Measurements from ENCODE around the gene HBA2.
"Not testable (repeated sequence)": the region's sequence is repeated elsewhere in the genome, so short reads cannot be mapped to it uniquely, and the experiment has no call there.

The HBA2 gene

GRCh38 chr16:155031-155398 is 17.7 kb upstream of the HBA2 start:
- no peak for DNase-seq (ENCODE audit: low read depth)

GRCh38 chr16:159136-159849 is 13.4 kb upstream of the HBA2 start:
- no peak for DNase-seq (ENCODE audit: low read depth)

GRCh38 chr16:160242-160641 is 12.4 kb upstream of the HBA2 start:
- not testable (repeated sequence) for DNase-seq (ENCODE audit: low read depth)

GRCh38 chr16:160691-161190 is 11.9 kb upstream of the HBA2 start:
- DNase-seq (ENCODE audit: low read depth) = no peak

- DNase-seq (ENCODE audit: low read depth) = no peak
Observed at GRCh38 chr16:162271-162991, 10.2 kb upstream of the HBA2 start.

- DNase-seq (ENCODE audit: low read depth) = not testable (repeated sequence)
Observed at GRCh38 chr16:163139-163538, 9.5 kb upstream of the HBA2 start.

GRCh38 chr16:163696-164095 is 9.0 kb upstream of the HBA2 start:
- DNase-seq (ENCODE audit: low read depth) = not testable (repeated sequence)

- not testable (repeated sequence) for DNase-seq (ENCODE audit: low read depth)
Observed at GRCh38 chr16:164134-164823, 8.4 kb upstream of the HBA2 start.

GRCh38 chr16:164827-165538 is 7.7 kb upstream of the HBA2 start:
- DNase-seq (ENCODE audit: low read depth) = no peak

GRCh38 chr16:165539-166374 is 6.9 kb upstream of the HBA2 start, which contains the start of gene HBM:
HBM (plus strand) TSS chr16:165978; CDS start chr16:165998, 20 bp downstream.
- DNase-seq (ENCODE audit: low read depth) = no peak

- no peak for DNase-seq (ENCODE audit: low read depth)
Observed at GRCh38 chr16:166375-167121, 6.1 kb upstream of the HBA2 start.

GRCh38 chr16:167122-167690 is 5.5 kb upstream of the HBA2 start:
- no peak for DNase-seq (ENCODE audit: low read depth)

GRCh38 chr16:168424-168823 is 4.3 kb upstream of the HBA2 start:
- DNase-seq (ENCODE audit: low read depth) = no peak

- DNase-seq (ENCODE audit: low read depth) = no peak
Observed at GRCh38 chr16:169014-169413, 3.7 kb upstream of the HBA2 start.

GRCh38 chr16:170088-170507 is 2.6 kb upstream of the HBA2 start:
- DNase-seq (ENCODE audit: low read depth) = not testable (repeated sequence)

- DNase-seq (ENCODE audit: low read depth) = no peak
Observed at GRCh38 chr16:170788-171187, 1.9 kb upstream of the HBA2 start.

GRCh38 chr16:173211-173854 is 657 bp downstream of the HBA2 start:
- DNase-seq (ENCODE audit: low read depth) = not testable (repeated sequence)

GRCh38 chr16:173928-174769 is 1.5 kb downstream of the HBA2 start:
- DNase-seq (ENCODE audit: low read depth) = not testable (repeated sequence)

Data from activated T-helper 1 cell treated with Interleukin-2 at 50 U/mL for 16 hours (primary cell).